GM12864 (cell line): ENCODE measurements around the gene CREG1.

Experiments
- DNase-seq: peaks from one replicate; pipeline ENCODE4 v3.0.0-alpha.2; 2011; ENCODE audit warnings: low read depth
- H3K4me3 ChIP-seq: 2 replicates; pipeline ENCODE4 v1.5.1; 2011; ENCODE audit warnings: mild to moderate bottlenecking, low read depth, low read length, control low read depth
- TF ChIP-seq, protein P1 (sequence below): IDR thresholded peaks from 2 replicates; pipeline ENCODE4 v1.5.1; 2011; ENCODE audit warnings: low read depth, mild to moderate bottlenecking, moderate library complexity, low read length, control low read depth, inconsistent platforms; ENCODE audit errors: missing control alignments

Gene CREG1

GRCh38 chr1:167491586-167492461, 61.7 kb downstream of the CREG1 start:
- TF ChIP-seq, protein P1, sequence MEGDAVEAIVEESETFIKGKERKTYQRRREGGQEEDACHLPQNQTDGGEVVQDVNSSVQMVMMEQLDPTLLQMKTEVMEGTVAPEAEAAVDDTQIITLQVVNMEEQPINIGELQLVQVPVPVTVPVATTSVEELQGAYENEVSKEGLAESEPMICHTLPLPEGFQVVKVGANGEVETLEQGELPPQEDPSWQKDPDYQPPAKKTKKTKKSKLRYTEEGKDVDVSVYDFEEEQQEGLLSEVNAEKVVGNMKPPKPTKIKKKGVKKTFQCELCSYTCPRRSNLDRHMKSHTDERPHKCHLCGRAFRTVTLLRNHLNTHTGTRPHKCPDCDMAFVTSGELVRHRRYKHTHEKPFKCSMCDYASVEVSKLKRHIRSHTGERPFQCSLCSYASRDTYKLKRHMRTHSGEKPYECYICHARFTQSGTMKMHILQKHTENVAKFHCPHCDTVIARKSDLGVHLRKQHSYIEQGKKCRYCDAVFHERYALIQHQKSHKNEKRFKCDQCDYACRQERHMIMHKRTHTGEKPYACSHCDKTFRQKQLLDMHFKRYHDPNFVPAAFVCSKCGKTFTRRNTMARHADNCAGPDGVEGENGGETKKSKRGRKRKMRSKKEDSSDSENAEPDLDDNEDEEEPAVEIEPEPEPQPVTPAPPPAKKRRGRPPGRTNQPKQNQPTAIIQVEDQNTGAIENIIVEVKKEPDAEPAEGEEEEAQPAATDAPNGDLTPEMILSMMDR = no peak
- no peak for DNase-seq
- no peak overlapping the region for H3K4me3 ChIP-seq
